IMR-90 (cell line): ENCODE measurements around the gene TGFA.

Source experiments
- BHLHE40 ChIP-seq: fragments of 150-350 bp; IDR thresholded peaks from 2 replicates; pipeline ENCODE4 v1.6.1; 2016; ENCODE audit warnings: mild to moderate bottlenecking, low read depth, low read length
- CTCF ChIP-seq: conservative IDR thresholded peaks from 2 replicates; pipeline ENCODE4 v1.5.1; 2012; ENCODE audit warnings: mild to moderate bottlenecking, low read depth, low read length, improper control_type of control experiment
- ELK1 ChIP-seq: fragments of 150-350 bp; IDR thresholded peaks from 2 replicates; pipeline ENCODE4 v1.6.1; 2016; ENCODE audit warnings: low read depth, mild to moderate bottlenecking, low read length, moderate library complexity, borderline replicate concordance
- MAFK ChIP-seq: IDR thresholded peaks from 2 replicates; pipeline ENCODE4 v1.6.1; 2012; ENCODE audit warnings: low read depth, low read length, improper control_type of control experiment
- MAZ ChIP-seq: IDR thresholded peaks from 2 replicates; pipeline ENCODE4 v1.6.1; 2012; ENCODE audit warnings: low read depth, mild to moderate bottlenecking, low read length, improper control_type of control experiment, moderate library complexity, borderline replicate concordance
- MXI1 ChIP-seq: IDR thresholded peaks from 2 replicates; pipeline ENCODE4 v1.6.1; 2012; ENCODE audit warnings: low read depth, mild to moderate bottlenecking, low read length, moderate library complexity, borderline replicate concordance
- POLR2A ChIP-seq: IDR thresholded peaks from 2 replicates; pipeline ENCODE4 v1.6.1; 2012; ENCODE audit warnings: mild to moderate bottlenecking, low read depth, low read length
- RAD21 ChIP-seq: IDR thresholded peaks from 2 replicates; pipeline ENCODE4 v1.6.1; 2012; ENCODE audit warnings: low read length, improper control_type of control experiment
- RFX5 ChIP-seq: IDR thresholded peaks from 2 replicates; pipeline ENCODE4 v1.8.0; 2012; ENCODE audit warnings: low read depth, mild to moderate bottlenecking, low read length, moderate library complexity
- SMC3 ChIP-seq: fragments of 150-350 bp; IDR thresholded peaks from 2 replicates; pipeline ENCODE4 v1.6.1; 2016; ENCODE audit warnings: low read depth, mild to moderate bottlenecking, antibody characterized with exemption, low read length, moderate library complexity

GRCh38 chr2:70531419-70532086 is 22.1 kb downstream of the TGFA start:
- no peak for TF ChIP-seq MAZ
- no peak for TF ChIP-seq CTCF
- TF ChIP-seq ELK1, result no peak
- no peak for TF ChIP-seq MAFK
- no peak for TF ChIP-seq BHLHE40
- TF ChIP-seq POLR2A, result no peak
- TF ChIP-seq SMC3, result no peak
- TF ChIP-seq RAD21, result no peak
- TF ChIP-seq RFX5, result no peak
- TF ChIP-seq MXI1, result no peak
